ENCODE measurements around the gene KIF14. TPM values are rescaled to one million over a fixed set of nuclear protein-coding genes. Genes with fewer than 3 reads are reported as not detected.

Gene KIF14
- total RNA-seq, 1 donor = 13.4 TPM

DNA sequence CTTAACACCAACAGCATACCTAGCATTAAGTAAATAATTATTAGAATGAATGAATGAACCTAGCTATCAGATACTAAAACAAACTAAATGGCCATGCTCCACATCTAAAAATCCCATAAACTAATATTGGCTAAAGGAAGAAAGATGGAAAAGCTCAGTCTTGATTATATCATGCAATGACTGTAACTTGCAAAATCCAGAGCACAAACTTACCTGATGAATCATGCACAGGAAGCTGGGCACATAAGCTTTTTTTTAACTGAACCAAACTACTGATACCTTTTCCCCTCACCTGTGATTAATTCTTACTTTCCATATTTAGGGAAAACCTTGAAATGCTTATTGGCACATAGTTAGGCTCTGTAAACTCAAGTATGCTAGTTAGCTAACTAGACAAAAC is 70.2 kb downstream of the KIF14 start:
- DNase-seq (ENCODE audit: low read depth) = no peak
- TF ChIP-seq CTCF (IDR thresholded peaks at IDR 0.05; ENCODE audit: insufficient read depth, low read length) = no peak
- no peak overlapping the region for H3K4me3 ChIP-seq (ENCODE audit: low read depth, low read length)

DNA sequence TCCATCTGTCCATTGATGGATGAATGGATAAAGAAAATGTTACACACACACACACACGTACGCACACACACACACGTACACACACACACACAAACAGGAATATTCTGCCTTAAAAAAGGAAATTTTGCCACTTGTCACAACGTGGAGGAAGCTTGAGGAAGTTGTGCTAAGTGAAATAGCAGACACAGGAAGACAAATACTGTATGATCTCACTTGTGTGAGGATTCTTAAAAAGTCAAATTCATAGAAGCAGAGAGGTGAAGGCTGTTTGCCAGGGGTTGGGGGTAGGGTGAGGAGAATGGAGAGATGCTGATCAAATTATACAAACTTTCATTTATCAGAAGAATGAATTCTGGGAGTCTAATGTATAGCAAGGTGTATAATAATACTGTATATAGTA is 73.2 kb downstream of the KIF14 start:
- TF ChIP-seq CTCF (IDR thresholded peaks at IDR 0.05; ENCODE audit: insufficient read depth, low read length) = no peak
- H3K4me3 ChIP-seq (ENCODE audit: low read depth, low read length) = no peak overlapping the region
- DNase-seq (ENCODE audit: low read depth) = no peak

DNA sequence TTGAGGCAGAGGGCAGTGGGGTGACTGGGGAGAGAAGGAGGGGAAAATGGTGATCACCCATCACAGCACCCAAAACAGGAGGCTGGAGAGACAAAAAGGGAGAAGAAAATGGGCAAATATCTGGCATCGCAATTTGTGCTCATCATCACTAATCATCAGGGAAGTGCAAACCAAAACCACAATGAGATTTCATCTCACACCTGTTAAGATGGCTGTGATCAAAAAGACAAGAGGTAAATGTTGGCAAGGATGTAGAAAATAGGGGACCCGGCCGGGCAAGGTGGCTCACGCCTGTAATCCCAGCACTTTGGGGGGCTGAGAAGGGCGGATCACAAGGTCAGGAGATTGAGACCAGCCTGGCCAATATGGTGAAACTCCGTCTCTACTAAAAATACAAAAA is 74.0 kb downstream of the KIF14 start:
- no peak for DNase-seq (ENCODE audit: low read depth)
- H3K4me3 ChIP-seq (ENCODE audit: low read depth, low read length) = no peak overlapping the region
- TF ChIP-seq CTCF (IDR thresholded peaks at IDR 0.05; ENCODE audit: insufficient read depth, low read length) = no peak

DNA sequence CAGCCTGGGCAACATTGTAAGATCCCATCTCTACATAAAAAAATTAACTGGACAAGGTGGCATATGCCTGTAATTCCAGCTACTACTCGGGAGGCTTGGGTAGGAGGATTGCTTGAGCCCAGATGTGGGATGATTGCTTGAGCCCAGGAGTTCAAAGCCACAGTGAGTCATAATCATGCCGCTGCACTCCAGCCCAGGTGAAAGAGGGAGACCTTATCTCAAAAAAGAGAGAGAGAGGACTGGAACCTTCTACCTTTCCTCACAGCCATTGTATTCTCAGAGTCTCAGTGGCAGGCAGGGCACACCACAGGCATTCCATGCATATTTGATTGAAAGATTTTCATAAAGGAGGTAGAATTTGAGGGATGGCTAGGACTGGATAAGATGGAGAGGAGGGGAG is 78.4 kb downstream of the KIF14 start:
- no peak for DNase-seq (ENCODE audit: low read depth)
- TF ChIP-seq CTCF (IDR thresholded peaks at IDR 0.05; ENCODE audit: insufficient read depth, low read length) = no peak
- H3K4me3 ChIP-seq (ENCODE audit: low read depth, low read length) = no peak overlapping the region

DNA sequence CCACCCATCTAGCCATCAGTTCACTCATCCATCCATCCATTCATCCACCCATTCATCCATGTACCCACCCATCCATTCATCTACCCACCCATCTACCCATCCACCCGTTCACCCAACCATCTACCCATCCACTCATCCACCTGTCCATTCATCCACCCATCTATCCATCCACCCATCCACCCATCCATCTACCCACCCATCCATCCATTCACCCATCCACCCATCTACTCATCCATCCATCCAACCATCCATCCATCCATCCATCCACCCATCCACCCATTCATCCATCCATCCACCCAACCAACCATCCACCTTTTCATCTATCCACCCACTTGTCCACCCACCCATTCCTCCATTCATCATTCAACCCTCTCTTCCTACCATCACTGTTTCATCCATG is 80.3 kb downstream of the KIF14 start:
- no peak overlapping the region for H3K4me3 ChIP-seq (ENCODE audit: low read depth, low read length)
- DNase-seq (ENCODE audit: low read depth) = no peak
- no peak for TF ChIP-seq CTCF (IDR thresholded peaks at IDR 0.05; ENCODE audit: insufficient read depth, low read length)

DNA sequence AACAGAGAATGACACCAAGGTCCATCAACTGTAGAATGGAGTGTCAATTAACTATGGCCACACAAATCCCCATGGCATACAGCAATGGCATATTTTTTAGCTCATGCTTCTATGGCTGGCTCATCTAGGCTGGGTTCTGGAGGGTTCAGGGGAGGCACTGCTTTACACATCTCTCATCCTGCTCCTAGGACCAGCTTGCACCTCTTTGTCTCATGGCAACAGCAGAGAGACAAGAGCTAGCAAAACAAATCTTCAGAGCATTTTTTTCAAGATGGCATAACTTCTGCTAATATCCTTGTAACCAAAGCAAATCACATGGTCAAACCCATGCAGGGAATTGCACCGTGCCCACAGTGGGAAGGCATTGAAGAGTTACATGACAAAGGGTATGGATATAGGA is 82.4 kb downstream of the KIF14 start:
- no peak for TF ChIP-seq CTCF (IDR thresholded peaks at IDR 0.05; ENCODE audit: insufficient read depth, low read length)
- no peak overlapping the region for H3K4me3 ChIP-seq (ENCODE audit: low read depth, low read length)
- no peak for DNase-seq (ENCODE audit: low read depth)

GRCh38 chr1:200535605-200536004 is 84.9 kb downstream of the KIF14 start:
- no peak for DNase-seq (ENCODE audit: low read depth)

More at GRCh38 chr1:200535605-200536004, 84.9 kb downstream of the KIF14 start:
- no peak for TF ChIP-seq CTCF (IDR thresholded peaks at IDR 0.05; ENCODE audit: insufficient read depth, low read length)
- no peak overlapping the region for H3K4me3 ChIP-seq (ENCODE audit: low read depth, low read length)
